CD14-positive monocyte (primary cell): Measurements from ENCODE around the gene ECI2. TPM values are rescaled to one million over a fixed set of nuclear protein-coding genes. Genes with fewer than 3 reads are reported as not detected.

Source experiments
- DNase-seq, 3 donors: peaks; one replicate each; pipeline ENCODE4 v3.0.0-alpha.2; 2011 to 2022
- H2AFZ ChIP-seq: 2 replicates; pipeline ENCODE4 v1.6.0; 2012; ENCODE audit warnings: mild to moderate bottlenecking, low read depth, low read length, inconsistent platforms; ENCODE audit not compliant: insufficient read depth, poor library complexity, severe bottlenecking
- H3K27ac ChIP-seq, 2 donors: 1 replicate in 1 of 2; 2 replicates in 1 of 2; pipeline ENCODE4 v1.5.1; 2012 to 2013; ENCODE audit warnings: low read length in 2 of 2, control low read depth in 1 of 2, inconsistent platforms in 1 of 2, low read depth in 1 of 2, mild to moderate bottlenecking in 1 of 2
- H3K27me3 ChIP-seq, 2 donors: one replicate each; pipeline versions ENCODE4 v1.6.0 to v1.6.1; 2011 to 2013; ENCODE audit warnings: low read length in 2 of 2; ENCODE audit not compliant: control insufficient read depth in 2 of 2, insufficient read depth in 2 of 2
- H3K36me3 ChIP-seq, 2 donors: replicated peaks in 1 of 2; 1 replicate in 1 of 2; 2 replicates in 1 of 2; pipeline versions ENCODE4 v1.5.1 to v1.6.1; 2012 to 2013; ENCODE audit warnings: low read length in 2 of 2, control low read depth in 1 of 2, inconsistent platforms in 1 of 2, mild to moderate bottlenecking in 1 of 2; ENCODE audit not compliant: insufficient read depth in 2 of 2, control insufficient read depth in 1 of 2
- H3K4me1 ChIP-seq, 2 donors: 1 replicate in 1 of 2; 2 replicates in 1 of 2; pipeline versions ENCODE4 v1.5.1 to v1.6.1; 2012 to 2013; ENCODE audit warnings: low read length in 2 of 2, control low read depth in 1 of 2, inconsistent platforms in 1 of 2, mild to moderate bottlenecking in 1 of 2, moderate library complexity in 1 of 2; ENCODE audit not compliant: insufficient read depth in 2 of 2, control insufficient read depth in 1 of 2
- H3K4me2 ChIP-seq: replicated peaks from 2 replicates; pipeline ENCODE3; 2012; ENCODE audit warnings: low read length, moderate library complexity, mild to moderate bottlenecking; ENCODE audit not compliant: poor library complexity, severe bottlenecking; ENCODE audit errors: extremely low read depth
- H3K4me3 ChIP-seq, 3 experiments: fragments of 200-600 bp in 1 of 3; sonication (generic) in 1 of 3; replicated peaks in 1 of 3; 1 replicate in 2 of 3; 2 replicates in 1 of 3; pipeline ENCODE4 v1.5.1; 2011 to 2013; ENCODE audit warnings: low read length in 3 of 3, mild to moderate bottlenecking in 3 of 3, control low read depth in 2 of 3, low read depth in 2 of 3, inconsistent platforms in 1 of 3, moderate library complexity in 1 of 3
- H3K79me2 ChIP-seq: 2 replicates; pipeline ENCODE4 v1.6.0; 2012; ENCODE audit warnings: mild to moderate bottlenecking, control low read depth, inconsistent platforms, low read length, moderate library complexity; ENCODE audit not compliant: insufficient read depth
- H3K9ac ChIP-seq: 2 replicates; pipeline ENCODE4 v1.6.0; 2017; ENCODE audit warnings: low read length, mild to moderate bottlenecking; ENCODE audit not compliant: insufficient read depth, poor library complexity, severe bottlenecking
- H3K9me3 ChIP-seq, 2 donors: replicated peaks in 1 of 2; 1 replicate in 1 of 2; 2 replicates in 1 of 2; pipeline versions ENCODE4 v1.5.1 to v1.6.1; 2012 to 2013; ENCODE audit warnings: low read length in 2 of 2, control low read depth in 1 of 2; ENCODE audit not compliant: control insufficient read depth in 1 of 2, insufficient read depth in 1 of 2
- H4K20me1 ChIP-seq: 2 replicates; pipeline ENCODE4 v1.6.0; 2012; ENCODE audit warnings: mild to moderate bottlenecking, low read length, control low read depth, moderate library complexity; ENCODE audit not compliant: insufficient read depth
- H3K27ac Mint-ChIP-seq, 7 donors: one replicate each; pipeline ENCODE4 v1.8.0; 2020; ENCODE audit warnings: mild to moderate bottlenecking in 7 of 7, mixed read lengths in 7 of 7, moderate library complexity in 6 of 7, inconsistent platforms in 2 of 7
- H3K27me3 Mint-ChIP-seq, 3 donors: one replicate each; pipeline ENCODE4 v1.8.0; 2021 to 2022; ENCODE audit warnings: low read depth in 3 of 3, mild to moderate bottlenecking in 3 of 3, mixed read lengths in 3 of 3, moderate library complexity in 3 of 3, inconsistent platforms in 1 of 3
- H3K36me3 Mint-ChIP-seq, 2 donors: one replicate each; pipeline ENCODE4 v1.8.0; 2020; ENCODE audit warnings: mixed read lengths in 2 of 2, inconsistent platforms in 1 of 2, mild to moderate bottlenecking in 1 of 2
- H3K4me1 Mint-ChIP-seq: one replicate; pipeline ENCODE4 v1.8.0; 2020; ENCODE audit warnings: mild to moderate bottlenecking, mixed read lengths
- H3K4me3 Mint-ChIP-seq, 2 donors: one replicate each; pipeline ENCODE4 v1.8.0; 2020; ENCODE audit warnings: mild to moderate bottlenecking in 2 of 2, mixed read lengths in 2 of 2, moderate library complexity in 1 of 2
- H3K9me3 Mint-ChIP-seq, 7 donors: one replicate each; pipeline ENCODE4 v1.8.0; 2020 to 2022; ENCODE audit warnings: mixed read lengths in 7 of 7, mild to moderate bottlenecking in 6 of 7, moderate library complexity in 6 of 7, inconsistent platforms in 2 of 7
- WGBS: methylation state at CpG from one replicate; pipeline ENCODE4 v1.1.5; 2013; ENCODE audit warnings: missing lambda C conversion rate; ENCODE audit not compliant: insufficient coverage; 5-methylcytosine and 5-hydroxymethylcytosine counted together
- intact Hi-C, 2 donors: fragments of 100-400 bp; cut with micrococcal nuclease; formaldehyde crosslinking; loops; one replicate each; pipeline versions ENCODE4 v1.15.0 to v1.15.1; 2023
- polyA plus RNA-seq, 3 donors: library from polyadenylated mRNA; depleted of rRNA in 1 of 3; unstranded in 2 of 3; stranded (reverse) in 1 of 3; fragments of 300-500 nt in 2 of 3; fragments of >200 nt in 1 of 3; fragmentation: Illumina TruSeq in 2 of 3; gene quantifications; 1 replicate in 2 of 3; 2 replicates in 1 of 3; pipeline ENCODE4 v1.2.3, GENCODE V29; 2012 to 2021
- TF ChIP-seq, protein P1 (sequence below): fragments of 200-600 bp; IDR thresholded peaks from one replicate; pipeline ENCODE4 v1.8.0; 2022; ENCODE audit warnings: antibody characterized with exemption, mild to moderate bottlenecking

The ECI2 gene
- polyA plus RNA-seq, 3 donors: 9.2 to 45.9 (median 44.5) TPM

GRCh38 chr6:4088704-4089103, 46.7 kb downstream of the ECI2 start:
- Histone ChIP-seq H3K27me3 (no peaks in the 10 kb centered on the region), H3K4me1 (no peaks in the 10 kb centered on the region), H3K4me3 (no peak overlapping the region), H4K20me1 (no peaks in the 10 kb centered on the region), H3K36me3 (no peaks in the 10 kb centered on the region), H3K79me2 (no peaks in the 10 kb centered on the region), H2AFZ (no peak overlapping the region), H3K9me3 (no peaks in the 10 kb centered on the region), H3K4me2 (no peak overlapping the region), H3K27ac (no peak overlapping the region), H3K9ac (no peak overlapping the region)
- H3K27me3 Mint-ChIP-seq: peaks cover 0 to 3% (median 0%) of the 10 kb centered on the region in 3 donors
- intact Hi-C loops: no loop called here
- peaks cover 0 to 8% (median 4%) of the 10 kb centered on the region in 7 donors for H3K9me3 Mint-ChIP-seq
- H3K36me3 Mint-ChIP-seq: no peaks in the 10 kb centered on the region
- 97% methylated on average over 7 of the region's 7 CpGs for WGBS
- no peaks in the 10 kb centered on the region for H3K4me1 Mint-ChIP-seq
- no peak overlapping the region for H3K4me3 Mint-ChIP-seq
- H3K27ac Mint-ChIP-seq: no peak overlapping the region
- TF ChIP-seq, protein P1, sequence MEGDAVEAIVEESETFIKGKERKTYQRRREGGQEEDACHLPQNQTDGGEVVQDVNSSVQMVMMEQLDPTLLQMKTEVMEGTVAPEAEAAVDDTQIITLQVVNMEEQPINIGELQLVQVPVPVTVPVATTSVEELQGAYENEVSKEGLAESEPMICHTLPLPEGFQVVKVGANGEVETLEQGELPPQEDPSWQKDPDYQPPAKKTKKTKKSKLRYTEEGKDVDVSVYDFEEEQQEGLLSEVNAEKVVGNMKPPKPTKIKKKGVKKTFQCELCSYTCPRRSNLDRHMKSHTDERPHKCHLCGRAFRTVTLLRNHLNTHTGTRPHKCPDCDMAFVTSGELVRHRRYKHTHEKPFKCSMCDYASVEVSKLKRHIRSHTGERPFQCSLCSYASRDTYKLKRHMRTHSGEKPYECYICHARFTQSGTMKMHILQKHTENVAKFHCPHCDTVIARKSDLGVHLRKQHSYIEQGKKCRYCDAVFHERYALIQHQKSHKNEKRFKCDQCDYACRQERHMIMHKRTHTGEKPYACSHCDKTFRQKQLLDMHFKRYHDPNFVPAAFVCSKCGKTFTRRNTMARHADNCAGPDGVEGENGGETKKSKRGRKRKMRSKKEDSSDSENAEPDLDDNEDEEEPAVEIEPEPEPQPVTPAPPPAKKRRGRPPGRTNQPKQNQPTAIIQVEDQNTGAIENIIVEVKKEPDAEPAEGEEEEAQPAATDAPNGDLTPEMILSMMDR: no peak
- no peak for DNase-seq

DNA sequence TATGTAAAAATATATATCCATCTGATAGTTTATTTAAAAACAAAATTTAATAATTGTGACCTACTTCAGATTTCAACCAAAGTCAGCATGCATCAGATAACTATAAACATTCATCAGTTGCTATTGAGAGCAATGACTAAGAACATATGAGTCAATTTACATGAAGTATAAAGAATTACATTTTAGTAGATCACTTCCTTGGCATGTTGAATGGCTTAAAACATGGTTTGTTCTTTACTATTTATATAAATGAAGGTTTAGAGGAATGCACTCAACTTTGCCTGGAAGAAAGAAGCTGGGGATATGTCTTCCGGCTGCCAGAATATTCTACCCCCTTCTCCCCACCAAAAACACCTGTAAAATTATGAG, 50.1 kb downstream of the ECI2 start:
- peaks cover 0 to 6% (median 1%) of the 10 kb centered on the region in 7 donors for H3K9me3 Mint-ChIP-seq
- intact Hi-C loops: no loop called here
- Histone ChIP-seq H3K79me2 (no peaks in the 10 kb centered on the region), H2AFZ (no peak overlapping the region), H3K4me1 (no peaks in the 10 kb centered on the region), H3K9me3 (no peaks in the 10 kb centered on the region), H4K20me1 (no peaks in the 10 kb centered on the region), H3K27ac (no peak overlapping the region), H3K27me3 (no peaks in the 10 kb centered on the region), H3K4me3 (no peak overlapping the region), H3K36me3 (no peaks in the 10 kb centered on the region), H3K9ac (no peak overlapping the region), H3K4me2 (no peak overlapping the region)
- H3K4me1 Mint-ChIP-seq: no peaks in the 10 kb centered on the region
- TF ChIP-seq, protein P1: no peak
- H3K27me3 Mint-ChIP-seq: peaks cover 0 to 5% (median 0%) of the 10 kb centered on the region in 3 donors
- H3K36me3 Mint-ChIP-seq: no peaks in the 10 kb centered on the region
- no peak overlapping the region for H3K27ac Mint-ChIP-seq
- WGBS: no CpG with 5 or more reads among the region's 1 CpG
- DNase-seq: no peak
- H3K4me3 Mint-ChIP-seq: no peak overlapping the region
